ENCODE results near the gene PDE6B.

Gene PDE6B

DNA sequence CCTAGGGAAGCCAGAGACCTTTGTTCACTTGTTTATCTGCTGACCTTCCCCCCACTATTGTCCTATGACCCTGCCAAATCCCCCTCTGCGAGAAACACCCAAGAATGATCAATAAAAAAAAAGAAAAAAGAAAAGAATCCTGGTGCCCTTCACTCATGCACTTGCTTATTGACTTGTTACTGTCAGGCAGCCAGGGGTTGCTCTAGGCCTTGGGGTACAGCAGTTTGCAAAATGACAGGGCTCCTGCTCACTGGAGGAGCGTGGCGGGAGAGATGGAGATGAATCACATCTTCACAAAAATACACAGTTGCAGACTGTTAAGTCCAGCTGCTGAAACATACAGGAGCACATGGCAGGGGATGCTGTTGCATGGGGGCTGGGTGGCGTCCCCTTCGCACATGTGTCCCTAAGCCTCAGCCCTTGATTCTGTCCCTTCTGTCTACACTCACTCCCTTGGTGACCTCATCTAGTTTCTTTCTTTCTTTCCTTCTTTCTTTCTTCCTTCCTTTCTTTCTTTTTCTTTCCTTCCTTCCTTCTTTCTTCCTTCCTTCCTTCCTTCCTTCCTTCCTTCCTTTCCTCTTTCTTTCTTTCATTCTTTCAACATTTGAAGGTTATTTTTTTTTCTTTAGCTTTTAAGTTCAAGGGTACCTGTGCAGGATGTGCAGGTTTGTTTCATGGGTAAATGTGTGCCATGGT is 32.4 kb upstream of the PDE6B start:
- no peak for DNase-seq
- Histone ChIP-seq H3K27ac (no peak overlapping the region), H3K9me3 (no peaks in the 10 kb centered on the region), H3K4me1 (no peaks in the 10 kb centered on the region), H3K4me3 (no peak overlapping the region), H3K36me3 (no peaks in the 10 kb centered on the region), H3K27me3 (no peaks in the 10 kb centered on the region)
- intact Hi-C loops (cut with DNase I; ENCODE audit: low total_unique reads), result no loop called here
- TF ChIP-seq CTCF (IDR thresholded peaks at IDR 0.05), result no peak

GRCh38 chr4:598925-599324 is 26.4 kb upstream of the PDE6B start:
- intact Hi-C loops (cut with DNase I; ENCODE audit: low total_unique reads), result no loop called here
- Histone ChIP-seq H3K9me3 (no peaks in the 10 kb centered on the region), H3K27me3 (peaks cover 0 to 31% of the 10 kb centered on the region in 2 donors), H3K27ac (no peak overlapping the region), H3K4me1 (no peaks in the 10 kb centered on the region), H3K36me3 (no peaks in the 10 kb centered on the region), H3K4me3 (no peak overlapping the region)
- no peak for DNase-seq
- TF ChIP-seq CTCF (IDR thresholded peaks at IDR 0.05), result no peak

DNA sequence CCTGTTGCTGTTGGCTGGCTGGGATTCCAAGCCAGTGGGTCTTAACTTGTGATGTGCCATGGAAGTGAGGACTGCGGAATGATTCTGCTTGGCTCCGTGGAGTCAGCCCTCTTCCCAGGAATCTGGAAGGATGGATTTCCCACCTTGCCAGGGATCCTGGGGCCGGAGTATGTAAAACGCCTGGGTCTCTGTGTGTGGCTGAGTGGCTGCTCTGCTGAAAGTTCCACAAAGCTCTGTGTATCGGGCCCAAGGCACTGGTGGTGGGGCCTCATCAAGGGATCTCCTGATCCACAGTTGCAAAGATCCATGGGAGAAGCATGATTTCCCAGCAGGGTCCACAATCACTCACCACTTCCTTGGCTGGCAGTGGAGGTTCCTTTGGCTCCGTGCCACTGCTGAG is 25.2 kb upstream of the PDE6B start:
- H3K4me1 ChIP-seq, result no peaks in the 10 kb centered on the region
- no peaks in the 10 kb centered on the region for H3K36me3 ChIP-seq
- DNase-seq, result no peak
- no peak overlapping the region for H3K4me3 ChIP-seq
- H3K9me3 ChIP-seq, result no peaks in the 10 kb centered on the region
- peaks cover 0 to 31% of the 10 kb centered on the region in 2 donors for H3K27me3 ChIP-seq
- H3K27ac ChIP-seq, result no peak overlapping the region
- intact Hi-C loops (cut with DNase I; ENCODE audit: low total_unique reads), result no loop called here
- no peak for TF ChIP-seq CTCF (IDR thresholded peaks at IDR 0.05)

DNA sequence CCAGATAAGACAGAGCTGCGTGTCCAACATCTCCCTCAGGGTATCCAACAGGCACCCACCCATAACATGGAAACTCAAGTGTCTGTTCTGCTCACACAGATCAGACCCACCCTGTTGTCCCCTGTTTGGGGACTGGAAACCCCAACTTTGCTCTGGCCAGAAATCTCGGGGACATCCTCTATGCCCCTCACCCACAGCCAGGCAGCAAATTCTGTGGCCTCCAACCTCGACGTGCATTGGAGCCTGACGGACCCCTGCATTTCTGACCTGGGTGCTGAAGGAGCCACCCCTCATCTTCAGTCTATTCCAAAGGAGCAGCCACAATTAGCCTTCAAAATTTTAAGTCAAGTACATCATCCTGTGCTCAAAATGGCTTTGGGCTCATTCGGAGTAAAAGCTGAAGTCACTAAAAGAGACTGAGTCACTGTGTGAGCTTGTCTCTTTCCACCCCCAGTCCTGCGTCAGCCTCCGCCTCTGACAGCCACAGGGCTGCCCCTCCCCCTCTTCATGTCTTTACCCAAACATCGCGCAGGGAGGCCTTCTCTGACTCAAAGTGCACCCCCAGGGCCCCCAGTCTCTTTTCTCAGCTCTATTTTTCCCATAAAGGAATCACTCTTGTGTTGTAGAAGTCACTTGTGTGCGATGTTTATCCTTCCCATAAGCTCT is 24.4 kb upstream of the PDE6B start:
- H3K4me1 ChIP-seq, result no peaks in the 10 kb centered on the region
- peak in 1 of 2 donors; percentile 52 for DNase-seq
- intact Hi-C loops (cut with DNase I; ENCODE audit: low total_unique reads), result no loop called here
- H3K9me3 ChIP-seq, result no peaks in the 10 kb centered on the region
- TF ChIP-seq CTCF (IDR thresholded peaks at IDR 0.05), result no peak
- peaks cover 0 to 31% of the 10 kb centered on the region in 2 donors for H3K27me3 ChIP-seq
- no peak overlapping the region for H3K4me3 ChIP-seq
- no peak overlapping the region for H3K27ac ChIP-seq
- H3K36me3 ChIP-seq, result no peaks in the 10 kb centered on the region

GRCh38 chr4:601612-602558 is 23.5 kb upstream of the PDE6B start:
- no peaks in the 10 kb centered on the region for H3K36me3 ChIP-seq
- no peak for TF ChIP-seq CTCF (IDR thresholded peaks at IDR 0.05)
- no peak overlapping the region for H3K4me3 ChIP-seq
- peaks cover 0 to 32% of the 10 kb centered on the region in 2 donors for H3K27me3 ChIP-seq
- H3K9me3 ChIP-seq, result no peaks in the 10 kb centered on the region
- peak in 1 of 2 donors; percentile 19 for DNase-seq
- H3K4me1 ChIP-seq, result no peaks in the 10 kb centered on the region
- H3K27ac ChIP-seq, result no peak overlapping the region
- intact Hi-C loops (cut with DNase I; ENCODE audit: low total_unique reads), result no loop called here

Data from tibial artery (tissue), 4 donors.